ENCODE measurements around the gene NDFIP1. TPM values are rescaled to one million over a fixed set of nuclear protein-coding genes. Genes with fewer than 3 reads are reported as not detected.

Gene NDFIP1, protein sequence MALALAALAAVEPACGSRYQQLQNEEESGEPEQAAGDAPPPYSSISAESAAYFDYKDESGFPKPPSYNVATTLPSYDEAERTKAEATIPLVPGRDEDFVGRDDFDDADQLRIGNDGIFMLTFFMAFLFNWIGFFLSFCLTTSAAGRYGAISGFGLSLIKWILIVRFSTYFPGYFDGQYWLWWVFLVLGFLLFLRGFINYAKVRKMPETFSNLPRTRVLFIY
- polyA plus RNA-seq (2013, experiment 1 of 2), result 24.5 TPM
- 25.0 TPM for polyA plus RNA-seq (2013, experiment 2 of 2)

DNA sequence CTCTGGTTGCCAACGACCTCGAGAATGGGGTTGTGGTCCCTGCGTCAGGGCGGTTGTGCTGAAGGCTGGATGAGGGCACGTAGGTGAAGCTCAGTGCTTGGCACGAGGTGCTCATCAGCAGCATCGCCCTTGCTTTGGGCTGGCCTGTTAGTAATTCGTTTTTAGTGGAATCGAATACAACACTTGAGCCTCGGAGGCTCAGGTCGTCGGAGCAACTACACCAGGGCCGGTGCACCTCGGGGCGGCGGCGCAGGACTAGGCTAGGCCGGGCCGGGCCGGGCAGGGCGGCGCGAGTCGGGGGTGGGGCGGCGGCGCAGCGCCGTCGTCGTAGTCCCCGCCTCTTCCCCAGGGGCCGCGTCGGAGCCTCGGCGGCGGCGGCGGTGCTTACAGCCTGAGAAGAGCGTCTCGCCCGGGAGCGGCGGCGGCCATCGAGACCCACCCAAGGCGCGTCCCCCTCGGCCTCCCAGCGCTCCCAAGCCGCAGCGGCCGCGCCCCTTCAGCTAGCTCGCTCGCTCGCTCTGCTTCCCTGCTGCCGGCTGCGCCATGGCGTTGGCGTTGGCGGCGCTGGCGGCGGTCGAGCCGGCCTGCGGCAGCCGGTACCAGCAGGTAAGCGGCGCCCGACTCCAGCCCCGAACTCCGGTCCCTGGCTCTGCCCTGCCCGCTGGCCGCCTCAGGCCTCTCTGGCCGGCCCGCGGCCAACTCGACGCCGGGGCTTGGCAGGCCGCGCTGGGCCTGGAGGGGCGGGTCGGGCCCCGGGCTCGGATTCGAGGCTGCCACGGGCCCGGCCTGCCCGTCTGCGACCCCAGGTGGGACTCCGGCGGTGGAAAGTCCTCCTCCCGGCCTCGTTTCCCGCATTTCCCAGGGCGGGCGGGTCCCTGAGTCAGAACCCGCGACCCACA, at the start of gene NDFIP1:
TSS of gene NDFIP1 (plus strand) at position 348 of the 899 bp plus-strand sequence. CDS start at position 544, 196 bp downstream.
- Histone ChIP-seq H3K4me1 (ENCODE audit: insufficient read depth, low read length) (peaks cover 7% of the 10 kb centered on the region; the same call in 1 of the 2 replicates), H3K4me3 (ENCODE audit: low read length) (peak within 1 kb of the TSS; percentile 79), H3K9ac (ENCODE audit: low read depth, low read length) (peak within 1 kb of the TSS; percentile 95), H3K27ac (ENCODE audit: low read depth, low read length) (peak within 1 kb of the TSS; percentile 75; the same call in 1 of the 2 replicates), H3K27me3 (ENCODE audit: insufficient read depth, low read length) (peaks cover 35% of the 10 kb centered on the region), H3K36me3 (ENCODE audit: insufficient read depth, low read length) (no peaks in the 10 kb centered on the region; the same call in 1 of the 2 replicates), H3K9me3 (ENCODE audit: insufficient read depth, low read depth, low read length) (no peaks in the 10 kb centered on the region)
- 2% methylated on average over 103 of the region's 103 CpGs for WGBS

- Histone ChIP-seq H3K36me3 (ENCODE audit: insufficient read depth, low read length) (no peaks in the 10 kb centered on the region), H3K27me3 (ENCODE audit: insufficient read depth, low read length) (no peaks in the 10 kb centered on the region), H3K4me1 (ENCODE audit: insufficient read depth, low read length) (peaks cover 11% of the 10 kb centered on the region), H3K9ac (ENCODE audit: low read depth, low read length) (no peak overlapping the region), H3K27ac (ENCODE audit: low read depth, low read length) (no peak overlapping the region), H3K9me3 (ENCODE audit: insufficient read depth, low read depth, low read length) (no peaks in the 10 kb centered on the region), H3K4me3 (ENCODE audit: low read length) (no peak overlapping the region)
- WGBS, result no CpG with 5 or more reads among the region's 1 CpG
Measured at GRCh38 chr5:142059304-142059940, 49.2 kb upstream of the NDFIP1 start.

- H3K27ac ChIP-seq (ENCODE audit: low read depth, low read length), result no peak overlapping the region
- H3K4me1 ChIP-seq (ENCODE audit: insufficient read depth, low read length), result peaks cover 5% of the 10 kb centered on the region; the same call in 1 of the 2 replicates
- H3K9ac ChIP-seq (ENCODE audit: low read depth, low read length), result no peak overlapping the region
- no peaks in the 10 kb centered on the region for H3K9me3 ChIP-seq (ENCODE audit: insufficient read depth, low read depth, low read length)
- no peaks in the 10 kb centered on the region for H3K27me3 ChIP-seq (ENCODE audit: insufficient read depth, low read length)
- no peaks in the 10 kb centered on the region for H3K36me3 ChIP-seq (ENCODE audit: insufficient read depth, low read length)
- 75% methylated on average over 4 of the region's 4 CpGs for WGBS
- peak overlapping the region; percentile 38 for H3K4me3 ChIP-seq (ENCODE audit: low read length)
Measured at GRCh38 chr5:142063376-142063775, 45.2 kb upstream of the NDFIP1 start.

- Histone ChIP-seq H3K4me1 (ENCODE audit: insufficient read depth, low read length) (peaks cover 5% of the 10 kb centered on the region; the same call in 1 of the 2 replicates), H3K4me3 (ENCODE audit: low read length) (peak overlapping the region; percentile 38), H3K27me3 (ENCODE audit: insufficient read depth, low read length) (no peaks in the 10 kb centered on the region), H3K9me3 (ENCODE audit: insufficient read depth, low read depth, low read length) (no peaks in the 10 kb centered on the region), H3K9ac (ENCODE audit: low read depth, low read length) (peak overlapping the region; percentile 15; the same call in 1 of the 2 replicates), H3K36me3 (ENCODE audit: insufficient read depth, low read length) (no peaks in the 10 kb centered on the region), H3K27ac (ENCODE audit: low read depth, low read length) (0 out of 2 replicates have a peak overlapping the region, but pooled peaks have one; percentile 3)
- 23% methylated on average over 10 of the region's 10 CpGs for WGBS
Measured at GRCh38 chr5:142063878-142064331, 44.7 kb upstream of the NDFIP1 start.

- WGBS, result 69% methylated on average over 2 of the region's 2 CpGs
- Histone ChIP-seq H3K9me3 (ENCODE audit: insufficient read depth, low read depth, low read length) (no peaks in the 10 kb centered on the region), H3K4me1 (ENCODE audit: insufficient read depth, low read length) (peaks cover 5% of the 10 kb centered on the region; the same call in 1 of the 2 replicates)
Measured at GRCh38 chr5:142065273-142065672, 43.3 kb upstream of the NDFIP1 start.

DNA sequence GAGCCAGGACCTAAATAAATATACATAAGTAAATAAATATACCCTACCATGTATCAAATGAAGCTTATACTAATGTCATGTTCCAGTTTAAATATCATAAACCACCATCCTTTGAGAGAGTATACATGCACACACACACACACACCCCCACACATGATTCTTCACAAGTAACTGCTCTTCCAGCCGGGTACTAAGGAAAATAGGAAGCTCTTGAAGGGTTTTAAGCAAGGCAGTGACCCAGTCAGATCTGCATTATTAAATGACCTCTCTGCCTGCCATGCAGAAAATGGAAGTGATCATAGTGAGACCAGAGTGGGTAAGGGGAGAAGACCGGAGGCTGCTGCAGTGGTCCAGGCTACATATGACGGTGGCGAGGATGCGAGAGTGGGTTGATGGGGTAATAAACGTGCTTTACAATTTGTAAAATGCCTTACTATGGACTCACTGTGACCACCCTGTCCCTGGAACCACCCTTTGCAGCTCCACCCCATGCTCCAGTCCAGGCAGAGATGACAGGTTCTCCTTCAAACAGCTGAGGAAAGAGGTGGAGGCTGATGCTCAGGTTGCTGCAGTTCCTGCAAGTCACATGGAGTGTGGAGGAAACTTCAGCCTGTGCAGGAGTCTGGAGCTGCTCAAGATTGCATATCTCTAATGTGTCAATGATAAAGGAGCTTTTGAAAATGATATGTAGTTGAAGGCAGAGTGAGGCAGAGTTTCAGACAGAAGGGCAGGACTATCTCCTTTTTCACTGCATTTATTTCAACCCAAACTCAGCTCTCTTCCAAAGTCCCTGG, 38.8 kb upstream of the NDFIP1 start:
- Histone ChIP-seq H3K27me3 (ENCODE audit: insufficient read depth, low read length) (no peaks in the 10 kb centered on the region), H3K4me1 (ENCODE audit: insufficient read depth, low read length) (no peaks in the 10 kb centered on the region), H3K4me3 (ENCODE audit: low read length) (no peak overlapping the region), H3K36me3 (ENCODE audit: insufficient read depth, low read length) (no peaks in the 10 kb centered on the region), H3K9ac (ENCODE audit: low read depth, low read length) (no peak overlapping the region), H3K27ac (ENCODE audit: low read depth, low read length) (no peak overlapping the region), H3K9me3 (ENCODE audit: insufficient read depth, low read depth, low read length) (no peaks in the 10 kb centered on the region)
- WGBS, result 93% methylated on average over 6 of the region's 6 CpGs

More at GRCh38 chr5:142065273-142065672, 43.3 kb upstream of the NDFIP1 start:
- Histone ChIP-seq H3K27me3 (ENCODE audit: insufficient read depth, low read length) (no peaks in the 10 kb centered on the region), H3K9ac (ENCODE audit: low read depth, low read length) (no peak overlapping the region), H3K36me3 (ENCODE audit: insufficient read depth, low read length) (no peaks in the 10 kb centered on the region), H3K4me3 (ENCODE audit: low read length) (no peak overlapping the region), H3K27ac (ENCODE audit: low read depth, low read length) (no peak overlapping the region)

- H3K36me3 ChIP-seq (ENCODE audit: insufficient read depth, low read length), result no peaks in the 10 kb centered on the region
- no peaks in the 10 kb centered on the region for H3K9me3 ChIP-seq (ENCODE audit: insufficient read depth, low read depth, low read length)
- no peaks in the 10 kb centered on the region for H3K4me1 ChIP-seq (ENCODE audit: insufficient read depth, low read length)
Measured at GRCh38 chr5:142070734-142071133, 37.8 kb upstream of the NDFIP1 start.

GRCh38 chr5:142072488-142072887, 36.1 kb upstream of the NDFIP1 start:
- no peak overlapping the region for H3K4me3 ChIP-seq (ENCODE audit: low read length)
- H3K36me3 ChIP-seq (ENCODE audit: insufficient read depth, low read length), result no peaks in the 10 kb centered on the region
- no peak overlapping the region for H3K27ac ChIP-seq (ENCODE audit: low read depth, low read length)
- 75% methylated on average over 2 of the region's 3 CpGs for WGBS
- H3K27me3 ChIP-seq (ENCODE audit: insufficient read depth, low read length), result no peaks in the 10 kb centered on the region
- H3K9ac ChIP-seq (ENCODE audit: low read depth, low read length), result no peak overlapping the region
- no peaks in the 10 kb centered on the region for H3K9me3 ChIP-seq (ENCODE audit: insufficient read depth, low read depth, low read length)
- no peaks in the 10 kb centered on the region for H3K4me1 ChIP-seq (ENCODE audit: insufficient read depth, low read length)

More at GRCh38 chr5:142070734-142071133, 37.8 kb upstream of the NDFIP1 start:
- Histone ChIP-seq H3K4me3 (ENCODE audit: low read length) (no peak overlapping the region), H3K27me3 (ENCODE audit: insufficient read depth, low read length) (no peaks in the 10 kb centered on the region), H3K9ac (ENCODE audit: low read depth, low read length) (no peak overlapping the region), H3K27ac (ENCODE audit: low read depth, low read length) (no peak overlapping the region)

- WGBS, result 85% methylated on average over 2 of the region's 2 CpGs
- Histone ChIP-seq H3K9me3 (ENCODE audit: insufficient read depth, low read depth, low read length) (no peaks in the 10 kb centered on the region), H3K27me3 (ENCODE audit: insufficient read depth, low read length) (no peaks in the 10 kb centered on the region), H3K4me1 (ENCODE audit: insufficient read depth, low read length) (no peaks in the 10 kb centered on the region), H3K36me3 (ENCODE audit: insufficient read depth, low read length) (no peaks in the 10 kb centered on the region), H3K4me3 (ENCODE audit: low read length) (no peak overlapping the region), H3K9ac (ENCODE audit: low read depth, low read length) (no peak overlapping the region), H3K27ac (ENCODE audit: low read depth, low read length) (no peak overlapping the region)
Measured at GRCh38 chr5:142073362-142073988, 35.1 kb upstream of the NDFIP1 start.

GRCh38 chr5:142074006-142074405, 34.6 kb upstream of the NDFIP1 start:
- H3K27ac ChIP-seq (ENCODE audit: low read depth, low read length), result no peak overlapping the region
- no peaks in the 10 kb centered on the region for H3K36me3 ChIP-seq (ENCODE audit: insufficient read depth, low read length)
- H3K4me1 ChIP-seq (ENCODE audit: insufficient read depth, low read length), result no peaks in the 10 kb centered on the region
- H3K4me3 ChIP-seq (ENCODE audit: low read length), result no peak overlapping the region
- H3K9me3 ChIP-seq (ENCODE audit: insufficient read depth, low read depth, low read length), result no peaks in the 10 kb centered on the region
- WGBS, result 95% methylated on average over 2 of the region's 2 CpGs
- H3K27me3 ChIP-seq (ENCODE audit: insufficient read depth, low read length), result no peaks in the 10 kb centered on the region
- H3K9ac ChIP-seq (ENCODE audit: low read depth, low read length), result no peak overlapping the region

All from HUES64 (cell line).